Measurements from ENCODE around the gene CDKN3. TPM values are rescaled to one million over a fixed set of nuclear protein-coding genes. Genes with fewer than 3 reads are reported as not detected.

CDKN3 gene
- total RNA-seq, 1 donor from 2014 or later = 1.5 TPM

- ATAC-seq (no peak), DNase-seq (no peak)
Measured at GRCh38 chr14:54356172-54356571, 40.6 kb upstream of the CDKN3 start.

GRCh38 chr14:54360667-54361066 lies 36.1 kb upstream of the CDKN3 start:
- intact Hi-C loops (cut with DNase I) = no loop called here
- no peaks in the 10 kb centered on the region for H3K9me3 ChIP-seq
- TF ChIP-seq CTCF (IDR thresholded peaks at IDR 0.05) = no peak
- no peaks in the 10 kb centered on the region for H3K27me3 ChIP-seq
- peaks cover 9% of the 10 kb centered on the region for H3K4me1 ChIP-seq
- no peak overlapping the region for H3K4me3 ChIP-seq
- ATAC-seq (no peak), DNase-seq (no peak)
- H3K36me3 ChIP-seq = no peaks in the 10 kb centered on the region
- no peak overlapping the region for H3K27ac ChIP-seq

More at GRCh38 chr14:54356172-54356571, 40.6 kb upstream of the CDKN3 start:
- intact Hi-C loops (cut with DNase I) = no loop called here
- H3K4me1 ChIP-seq = no peaks in the 10 kb centered on the region
- no peaks in the 10 kb centered on the region for H3K9me3 ChIP-seq
- TF ChIP-seq CTCF (IDR thresholded peaks at IDR 0.05) = no peak
- no peaks in the 10 kb centered on the region for H3K36me3 ChIP-seq
- H3K27ac ChIP-seq = no peak overlapping the region
- H3K4me3 ChIP-seq = no peak overlapping the region
- H3K27me3 ChIP-seq = no peaks in the 10 kb centered on the region

GRCh38 chr14:54362089-54362504 lies 34.7 kb upstream of the CDKN3 start:
- no peak overlapping the region for H3K4me3 ChIP-seq
- peaks cover 13% of the 10 kb centered on the region for H3K4me1 ChIP-seq
- H3K36me3 ChIP-seq = no peaks in the 10 kb centered on the region
- ATAC-seq = no peak
- TF ChIP-seq CTCF (IDR thresholded peaks at IDR 0.05) = no peak
- no peak overlapping the region for H3K27ac ChIP-seq
- no peaks in the 10 kb centered on the region for H3K9me3 ChIP-seq
- intact Hi-C loops (cut with DNase I) = no loop called here
- no peaks in the 10 kb centered on the region for H3K27me3 ChIP-seq
- DNase-seq = no peak

- intact Hi-C loops (cut with DNase I) = no loop called here
- no peaks in the 10 kb centered on the region for H3K27me3 ChIP-seq
- ATAC-seq (no peak), DNase-seq (no peak)
- no peak overlapping the region for H3K27ac ChIP-seq
- H3K36me3 ChIP-seq = no peaks in the 10 kb centered on the region
- no peaks in the 10 kb centered on the region for H3K9me3 ChIP-seq
- H3K4me1 ChIP-seq = peaks cover 17% of the 10 kb centered on the region
- H3K4me3 ChIP-seq = no peak overlapping the region
- TF ChIP-seq CTCF (IDR thresholded peaks at IDR 0.05) = no peak
Measured at GRCh38 chr14:54362759-54363437, 33.9 kb upstream of the CDKN3 start.

GRCh38 chr14:54364555-54365415 lies 32.0 kb upstream of the CDKN3 start:
- Histone ChIP-seq H3K4me3 (no peak overlapping the region), H3K9me3 (no peaks in the 10 kb centered on the region), H3K4me1 (peaks cover 17% of the 10 kb centered on the region), H3K36me3 (no peaks in the 10 kb centered on the region), H3K27ac (peak overlapping the region; percentile 56), H3K27me3 (no peaks in the 10 kb centered on the region)
- TF ChIP-seq CTCF (IDR thresholded peaks at IDR 0.05) = no peak
- intact Hi-C loops (cut with DNase I) = no loop called here
- DNase-seq = no peak
- no peak for ATAC-seq
